Cardiac muscle cell (in vitro differentiated cells and primary cell): Measurements from ENCODE around the gene NTRK2. TPM values are rescaled to one million over a fixed set of nuclear protein-coding genes. Genes with fewer than 3 reads are reported as not detected.
A peak's percentile ranks its signal among the peaks of the same experiment; 100 is the strongest.

Source experiments
- DNase-seq, 2 donors: peaks; one replicate each; pipeline versions ENCODE4 v3.0.0 to v3.0.0-alpha.2; 2010 to 2017; ENCODE audit warnings: low read depth in 1 of 2, low spot score in 1 of 2
- H3K27ac ChIP-seq: fragments of 200-600 bp; sonication (generic); 2 replicates; pipeline ENCODE4 v1.5.1; 2016
- H3K27me3 ChIP-seq: fragments of 200-600 bp; sonication (generic); 2 replicates; pipeline ENCODE4 v1.6.0; 2016; ENCODE audit warnings: control low read depth
- H3K36me3 ChIP-seq: fragments of 200-600 bp; sonication (generic); 2 replicates; pipeline ENCODE4 v1.5.1; 2016; ENCODE audit warnings: control low read depth
- H3K4me1 ChIP-seq: fragments of 200-600 bp; sonication (generic); 2 replicates; pipeline ENCODE4 v1.8.1; 2017; ENCODE audit warnings: low read depth, mild to moderate bottlenecking, mixed run types
- H3K4me3 ChIP-seq: fragments of 200-600 bp; sonication (generic); 2 replicates; pipeline ENCODE4 v1.5.1; 2016; ENCODE audit warnings: mild to moderate bottlenecking
- H3K9me3 ChIP-seq: fragments of 200-600 bp; sonication (generic); 2 replicates; pipeline ENCODE4 v1.5.1; 2017; ENCODE audit warnings: low read depth, mild to moderate bottlenecking, control low read depth
- CTCF ChIP-seq: IDR thresholded peaks from 2 replicates; pipeline ENCODE4 v1.5.1; 2012; ENCODE audit warnings: low read depth, mild to moderate bottlenecking, low read length
- polyA plus RNA-seq: library from polyadenylated mRNA; unstranded; fragments of >200 nt; fragmentation: Nextera tagmentation; extraction: Ambion mirVana; gene quantifications from 2 replicates; pipeline ENCODE4 v1.2.1, GENCODE V29; 2016
- total RNA-seq: library from RNA; depleted of rRNA; stranded (reverse); fragments of >200 nt; gene quantifications from 2 replicates; pipeline ENCODE4 v1.2.3, GENCODE V29; 2016

The NTRK2 gene
- total and polyA plus RNA-seq, 2 experiments from 2014 or later: 1.3 TPM

GRCh38 chr9:84874022-84874421 lies 204.5 kb downstream of the NTRK2 start:
- DNase-seq: no peak
- H3K27me3 ChIP-seq: no peaks in the 10 kb centered on the region
- no peaks in the 10 kb centered on the region for H3K9me3 ChIP-seq
- no peak for TF ChIP-seq CTCF
- H3K4me3 ChIP-seq: no peak overlapping the region
- no peaks in the 10 kb centered on the region for H3K36me3 ChIP-seq
- no peak overlapping the region for H3K27ac ChIP-seq
- peaks cover 8% of the 10 kb centered on the region for H3K4me1 ChIP-seq

- no peak overlapping the region for H3K27ac ChIP-seq
- H3K36me3 ChIP-seq: no peaks in the 10 kb centered on the region
- DNase-seq: peak in 1 of 2 donors; percentile 40
- H3K4me1 ChIP-seq: peaks cover 8% of the 10 kb centered on the region
- H3K9me3 ChIP-seq: no peaks in the 10 kb centered on the region
- no peaks in the 10 kb centered on the region for H3K27me3 ChIP-seq
- TF ChIP-seq CTCF: no peak
- H3K4me3 ChIP-seq: no peak overlapping the region
Measured at GRCh38 chr9:84874596-84874995, 205.1 kb downstream of the NTRK2 start.

GRCh38 chr9:84875193-84875592 lies 205.7 kb downstream of the NTRK2 start:
- no peaks in the 10 kb centered on the region for H3K36me3 ChIP-seq
- TF ChIP-seq CTCF: no peak

GRCh38 chr9:84879631-84880030 lies 210.1 kb downstream of the NTRK2 start:
- H3K27ac ChIP-seq: no peak overlapping the region
- no peaks in the 10 kb centered on the region for H3K36me3 ChIP-seq
- no peak overlapping the region for H3K4me3 ChIP-seq
- no peak for DNase-seq
- H3K9me3 ChIP-seq: no peaks in the 10 kb centered on the region
- no peaks in the 10 kb centered on the region for H3K27me3 ChIP-seq
- peaks cover 8% of the 10 kb centered on the region for H3K4me1 ChIP-seq
- no peak for TF ChIP-seq CTCF

More at GRCh38 chr9:84875193-84875592, 205.7 kb downstream of the NTRK2 start:
- Histone ChIP-seq H3K4me1 (peaks cover 8% of the 10 kb centered on the region), H3K9me3 (no peaks in the 10 kb centered on the region), H3K27me3 (no peaks in the 10 kb centered on the region), H3K4me3 (no peak overlapping the region), H3K27ac (no peak overlapping the region)
- peak; percentile 31 to 48 for DNase-seq

- no peak overlapping the region for H3K4me3 ChIP-seq
- no peak for TF ChIP-seq CTCF
- H3K4me1 ChIP-seq: no peaks in the 10 kb centered on the region
- H3K27me3 ChIP-seq: no peaks in the 10 kb centered on the region
- H3K27ac ChIP-seq: no peak overlapping the region
- no peak for DNase-seq
- H3K36me3 ChIP-seq: no peaks in the 10 kb centered on the region
- H3K9me3 ChIP-seq: no peaks in the 10 kb centered on the region
Measured at GRCh38 chr9:84880835-84881234, 211.3 kb downstream of the NTRK2 start.

GRCh38 chr9:84886866-84887265 lies 217.3 kb downstream of the NTRK2 start:
- Histone ChIP-seq H3K4me3 (no peak overlapping the region), H3K9me3 (no peaks in the 10 kb centered on the region), H3K27me3 (peaks cover 7% of the 10 kb centered on the region), H3K4me1 (no peaks in the 10 kb centered on the region), H3K36me3 (no peaks in the 10 kb centered on the region), H3K27ac (no peak overlapping the region)
- DNase-seq: no peak
- TF ChIP-seq CTCF: no peak
